HEK293 (cell line): ENCODE data around the gene PXMP2.

ENCODE experiments used
- FEZF1 ChIP-seq: fragments of 450-650 bp; formaldehyde crosslinking; IDR thresholded peaks from 2 replicates; pipeline ENCODE4 v1.5.1; 2016; ENCODE audit warnings: missing biosample characterization, missing genetic modification characterization
- HOXC10 ChIP-seq: sonication (generic); formaldehyde crosslinking; IDR thresholded peaks from 2 replicates; pipeline ENCODE4 v1.8.1; 2023; ENCODE audit warnings: mild to moderate bottlenecking, missing genetic modification reagents
- MYNN ChIP-seq: fragments of 450-650 bp; formaldehyde crosslinking; IDR thresholded peaks from 2 replicates; pipeline ENCODE4 v1.5.1; 2016; ENCODE audit warnings: missing biosample characterization, missing genetic modification characterization, borderline replicate concordance
- OSR2 ChIP-seq: fragments of 450-650 bp; formaldehyde crosslinking; IDR thresholded peaks from 2 replicates; pipeline ENCODE4 v1.5.1; 2016; ENCODE audit warnings: missing biosample characterization, missing genetic modification characterization
- WT1 ChIP-seq: fragments of 450-650 bp; formaldehyde crosslinking; IDR thresholded peaks from 2 replicates; pipeline ENCODE4 v1.5.1; 2016; ENCODE audit warnings: missing biosample characterization, missing genetic modification characterization
- ZFP41 ChIP-seq: fragments of 450-650 bp; formaldehyde crosslinking; IDR thresholded peaks from 2 replicates; pipeline ENCODE4 v1.5.1; 2016; ENCODE audit warnings: missing biosample characterization, missing genetic modification characterization, borderline replicate concordance
- ZNF138 ChIP-seq: fragments of 450-650 bp; formaldehyde crosslinking; IDR thresholded peaks from 2 replicates; pipeline ENCODE4 v1.5.1; 2016; ENCODE audit warnings: missing biosample characterization, missing genetic modification characterization, borderline replicate concordance
- ZNF157 ChIP-seq: fragments of 450-650 bp; formaldehyde crosslinking; IDR thresholded peaks from 2 replicates; pipeline ENCODE4 v1.5.1; 2016; ENCODE audit warnings: missing biosample characterization, missing genetic modification characterization
- ZNF202 ChIP-seq: fragments of 450-650 bp; formaldehyde crosslinking; IDR thresholded peaks from 2 replicates; pipeline ENCODE4 v1.5.1; 2016; ENCODE audit warnings: missing biosample characterization, missing genetic modification characterization, borderline replicate concordance
- ZNF211 ChIP-seq: fragments of 450-650 bp; formaldehyde crosslinking; IDR thresholded peaks from 2 replicates; pipeline ENCODE4 v1.5.1; 2016; ENCODE audit warnings: low read depth, missing biosample characterization, missing genetic modification characterization
- ZNF214 ChIP-seq: fragments of 450-650 bp; formaldehyde crosslinking; IDR thresholded peaks from 2 replicates; pipeline ENCODE4 v1.5.1; 2017; ENCODE audit warnings: missing biosample characterization, mild to moderate bottlenecking, missing genetic modification characterization, borderline replicate concordance
- ZNF223 ChIP-seq: fragments of 450-650 bp; formaldehyde crosslinking; IDR thresholded peaks from 2 replicates; pipeline ENCODE4 v1.5.1; 2016; ENCODE audit warnings: missing biosample characterization, missing genetic modification characterization
- ZNF266 ChIP-seq: fragments of 450-650 bp; formaldehyde crosslinking; IDR thresholded peaks from 2 replicates; pipeline ENCODE4 v1.5.1; 2016; ENCODE audit warnings: missing biosample characterization, missing genetic modification characterization, low read depth
- ZNF341 ChIP-seq: fragments of 450-650 bp; formaldehyde crosslinking; IDR thresholded peaks from 2 replicates; pipeline ENCODE4; 2016; ENCODE audit warnings: low read depth, missing biosample characterization, missing genetic modification characterization
- ZNF394 ChIP-seq: fragments of 450-650 bp; formaldehyde crosslinking; IDR thresholded peaks from 2 replicates; pipeline ENCODE4 v1.5.1; 2016; ENCODE audit warnings: missing biosample characterization, missing genetic modification characterization, mild to moderate bottlenecking, moderate library complexity, borderline replicate concordance
- ZNF473 ChIP-seq: fragments of 450-650 bp; formaldehyde crosslinking; IDR thresholded peaks from 2 replicates; pipeline ENCODE4 v1.5.1; 2017; ENCODE audit warnings: missing biosample characterization, missing genetic modification characterization
- ZNF558 ChIP-seq: fragments of 450-650 bp; formaldehyde crosslinking; IDR thresholded peaks from 2 replicates; pipeline ENCODE4 v1.5.1; 2016; ENCODE audit warnings: missing biosample characterization, missing genetic modification characterization
- ZNF600 ChIP-seq: fragments of 450-650 bp; formaldehyde crosslinking; IDR thresholded peaks from 2 replicates; pipeline ENCODE4 v1.5.1; 2016; ENCODE audit warnings: missing biosample characterization, missing genetic modification characterization
- ZNF677 ChIP-seq: fragments of 450-650 bp; IDR thresholded peaks from 2 replicates; pipeline ENCODE4 v1.5.0; 2018; ENCODE audit warnings: missing biosample characterization, mild to moderate bottlenecking, missing genetic modification characterization, moderate library complexity
- ZNF776 ChIP-seq: fragments of 450-650 bp; formaldehyde crosslinking; IDR thresholded peaks from 2 replicates; pipeline ENCODE4 v1.5.0; 2017; ENCODE audit warnings: missing biosample characterization, missing genetic modification characterization, borderline replicate concordance
- ZNF792 ChIP-seq: fragments of 450-650 bp; formaldehyde crosslinking; IDR thresholded peaks from 2 replicates; pipeline ENCODE4 v1.5.1; 2016; ENCODE audit warnings: missing biosample characterization, missing genetic modification characterization
- TF ChIP-seq, protein P1 (sequence below): fragments of 450-650 bp; formaldehyde crosslinking; IDR thresholded peaks from 2 replicates; pipeline ENCODE4 v1.5.1; 2016; ENCODE audit warnings: missing biosample characterization, missing genetic modification characterization
- TF ChIP-seq, protein P2 (sequence below): fragments of 450-650 bp; formaldehyde crosslinking; IDR thresholded peaks from 2 replicates; pipeline ENCODE4 v1.5.1; 2016; ENCODE audit warnings: missing biosample characterization, missing genetic modification characterization
- TF ChIP-seq, protein P3 (sequence below): fragments of 450-650 bp; IDR thresholded peaks from 2 replicates; pipeline ENCODE4 v1.5.1; 2018; ENCODE audit warnings: missing biosample characterization, mild to moderate bottlenecking, missing genetic modification characterization
- TF ChIP-seq, protein P4 (sequence below): fragments of 450-650 bp; formaldehyde crosslinking; IDR thresholded peaks from 2 replicates; pipeline ENCODE4 v1.5.1; 2017; ENCODE audit warnings: missing biosample characterization, mild to moderate bottlenecking, missing genetic modification characterization, moderate library complexity
- TF ChIP-seq, protein P5 (sequence below): fragments of 450-650 bp; formaldehyde crosslinking; IDR thresholded peaks from 2 replicates; pipeline ENCODE4 v1.5.1; 2016; ENCODE audit warnings: missing biosample characterization, missing genetic modification characterization, low read depth
- TF ChIP-seq, protein P6 (sequence below): fragments of 450-650 bp; formaldehyde crosslinking; IDR thresholded peaks from 2 replicates; pipeline ENCODE4 v1.5.1; 2016; ENCODE audit warnings: missing biosample characterization, missing genetic modification characterization, low read depth
- TF ChIP-seq, protein P7 (sequence below): fragments of 450-650 bp; formaldehyde crosslinking; IDR thresholded peaks from 2 replicates; pipeline ENCODE4 v1.5.1; 2016; ENCODE audit warnings: missing biosample characterization, missing genetic modification characterization

Gene PXMP2

DNA sequence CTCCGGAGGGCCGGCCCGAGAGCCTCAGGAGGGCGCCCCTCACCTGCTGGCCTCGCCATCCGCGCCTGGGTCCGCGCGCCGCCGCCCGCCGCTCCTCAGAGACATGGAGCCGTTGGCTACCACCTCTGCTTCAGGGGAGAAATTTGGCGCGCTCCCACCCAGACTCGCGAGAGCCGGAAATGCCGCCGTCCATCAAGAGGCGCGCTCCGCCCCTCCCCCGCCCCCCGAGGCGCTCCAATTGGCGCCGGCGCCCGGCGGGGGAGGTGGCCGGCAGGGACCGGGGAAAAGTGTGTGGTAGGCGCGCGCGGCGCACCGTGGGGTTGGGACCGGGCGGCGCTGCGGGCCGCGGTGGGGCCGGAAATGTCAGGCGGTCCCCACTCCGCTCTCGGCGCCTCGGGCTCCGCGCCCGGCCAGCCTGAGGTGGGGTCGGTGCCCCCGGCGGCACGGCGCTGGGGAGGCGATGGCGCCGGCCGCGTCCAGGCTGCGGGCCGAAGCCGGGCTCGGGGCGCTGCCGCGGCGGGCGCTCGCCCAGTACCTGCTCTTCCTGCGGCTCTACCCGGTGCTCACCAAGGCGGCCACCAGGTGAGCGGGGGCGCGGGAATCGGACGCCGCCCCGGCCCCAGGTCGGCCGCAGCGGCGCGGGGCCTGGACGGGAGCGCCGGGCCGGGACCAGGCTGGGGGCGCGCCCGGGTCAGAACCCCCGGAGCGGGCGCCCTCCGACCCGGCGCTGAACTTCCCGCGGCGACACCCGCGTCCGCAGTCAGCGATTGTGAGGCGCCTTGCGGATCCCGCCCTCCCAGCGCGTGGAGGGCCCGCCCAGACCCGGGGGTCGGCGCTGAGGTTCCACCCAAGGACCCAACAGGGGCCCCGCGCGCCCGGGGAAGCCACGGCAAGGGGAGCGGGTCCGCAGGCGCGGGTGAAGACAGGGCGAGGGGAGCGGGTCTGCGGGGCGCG, at the start of gene PXMP2, which contains the start of gene POLE (continued):
- TF ChIP-seq, protein P1, sequence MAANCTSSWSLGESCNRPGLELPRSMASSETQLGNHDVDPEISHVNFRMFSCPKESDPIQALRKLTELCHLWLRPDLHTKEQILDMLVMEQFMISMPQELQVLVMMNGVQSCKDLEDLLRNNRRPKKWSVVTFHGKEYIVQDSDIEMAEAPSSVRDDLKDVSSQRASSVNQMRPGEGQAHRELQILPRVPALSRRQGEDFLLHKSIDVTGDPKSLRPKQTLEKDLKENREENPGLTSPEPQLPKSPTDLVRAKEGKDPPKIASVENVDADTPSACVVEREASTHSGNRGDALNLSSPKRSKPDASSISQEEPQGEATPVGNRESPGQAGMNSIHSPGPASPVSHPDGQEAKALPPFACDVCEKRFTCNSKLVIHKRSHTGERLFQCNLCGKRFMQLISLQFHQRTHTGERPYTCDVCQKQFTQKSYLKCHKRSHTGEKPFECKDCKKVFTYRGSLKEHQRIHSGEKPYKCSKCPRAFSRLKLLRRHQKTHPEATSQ (tag by site-specific recombination): no peak
- no peak for TF ChIP-seq ZNF600 (tag by site-specific recombination)
- TF ChIP-seq, protein P2, sequence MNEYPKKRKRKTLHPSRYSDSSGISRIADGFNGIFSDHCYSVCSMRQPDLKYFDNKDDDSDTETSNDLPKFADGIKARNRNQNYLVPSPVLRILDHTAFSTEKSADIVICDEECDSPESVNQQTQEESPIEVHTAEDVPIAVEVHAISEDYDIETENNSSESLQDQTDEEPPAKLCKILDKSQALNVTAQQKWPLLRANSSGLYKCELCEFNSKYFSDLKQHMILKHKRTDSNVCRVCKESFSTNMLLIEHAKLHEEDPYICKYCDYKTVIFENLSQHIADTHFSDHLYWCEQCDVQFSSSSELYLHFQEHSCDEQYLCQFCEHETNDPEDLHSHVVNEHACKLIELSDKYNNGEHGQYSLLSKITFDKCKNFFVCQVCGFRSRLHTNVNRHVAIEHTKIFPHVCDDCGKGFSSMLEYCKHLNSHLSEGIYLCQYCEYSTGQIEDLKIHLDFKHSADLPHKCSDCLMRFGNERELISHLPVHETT (tag by site-specific recombination): no peak
- TF ChIP-seq, protein P3, sequence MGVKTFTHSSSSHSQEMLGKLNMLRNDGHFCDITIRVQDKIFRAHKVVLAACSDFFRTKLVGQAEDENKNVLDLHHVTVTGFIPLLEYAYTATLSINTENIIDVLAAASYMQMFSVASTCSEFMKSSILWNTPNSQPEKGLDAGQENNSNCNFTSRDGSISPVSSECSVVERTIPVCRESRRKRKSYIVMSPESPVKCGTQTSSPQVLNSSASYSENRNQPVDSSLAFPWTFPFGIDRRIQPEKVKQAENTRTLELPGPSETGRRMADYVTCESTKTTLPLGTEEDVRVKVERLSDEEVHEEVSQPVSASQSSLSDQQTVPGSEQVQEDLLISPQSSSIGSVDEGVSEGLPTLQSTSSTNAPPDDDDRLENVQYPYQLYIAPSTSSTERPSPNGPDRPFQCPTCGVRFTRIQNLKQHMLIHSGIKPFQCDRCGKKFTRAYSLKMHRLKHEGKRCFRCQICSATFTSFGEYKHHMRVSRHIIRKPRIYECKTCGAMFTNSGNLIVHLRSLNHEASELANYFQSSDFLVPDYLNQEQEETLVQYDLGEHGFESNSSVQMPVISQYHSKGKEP (tag by site-specific recombination): peak; percentile 72; the same call in 1 of the 2 replicates
- TF ChIP-seq ZNF792 (tag by site-specific recombination): no peak
- no peak for TF ChIP-seq ZNF157 (tag by site-specific recombination)
- no peak for TF ChIP-seq ZFP41
- no peak for TF ChIP-seq HOXC10
- TF ChIP-seq ZNF202 (tag by site-specific recombination): no peak
- TF ChIP-seq, protein P4, sequence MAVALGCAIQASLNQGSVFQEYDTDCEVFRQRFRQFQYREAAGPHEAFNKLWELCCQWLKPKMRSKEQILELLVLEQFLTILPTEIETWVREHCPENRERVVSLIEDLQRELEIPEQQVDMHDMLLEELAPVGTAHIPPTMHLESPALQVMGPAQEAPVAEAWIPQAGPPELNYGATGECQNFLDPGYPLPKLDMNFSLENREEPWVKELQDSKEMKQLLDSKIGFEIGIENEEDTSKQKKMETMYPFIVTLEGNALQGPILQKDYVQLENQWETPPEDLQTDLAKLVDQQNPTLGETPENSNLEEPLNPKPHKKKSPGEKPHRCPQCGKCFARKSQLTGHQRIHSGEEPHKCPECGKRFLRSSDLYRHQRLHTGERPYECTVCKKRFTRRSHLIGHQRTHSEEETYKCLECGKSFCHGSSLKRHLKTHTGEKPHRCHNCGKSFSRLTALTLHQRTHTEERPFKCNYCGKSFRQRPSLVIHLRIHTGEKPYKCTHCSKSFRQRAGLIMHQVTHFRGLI: 0 out of 2 replicates have a peak, but pooled peaks have one; percentile 15
- no peak for TF ChIP-seq MYNN (tag by site-specific recombination)
- TF ChIP-seq ZNF677 (tag by site-specific recombination): no peak
- TF ChIP-seq, protein P5, sequence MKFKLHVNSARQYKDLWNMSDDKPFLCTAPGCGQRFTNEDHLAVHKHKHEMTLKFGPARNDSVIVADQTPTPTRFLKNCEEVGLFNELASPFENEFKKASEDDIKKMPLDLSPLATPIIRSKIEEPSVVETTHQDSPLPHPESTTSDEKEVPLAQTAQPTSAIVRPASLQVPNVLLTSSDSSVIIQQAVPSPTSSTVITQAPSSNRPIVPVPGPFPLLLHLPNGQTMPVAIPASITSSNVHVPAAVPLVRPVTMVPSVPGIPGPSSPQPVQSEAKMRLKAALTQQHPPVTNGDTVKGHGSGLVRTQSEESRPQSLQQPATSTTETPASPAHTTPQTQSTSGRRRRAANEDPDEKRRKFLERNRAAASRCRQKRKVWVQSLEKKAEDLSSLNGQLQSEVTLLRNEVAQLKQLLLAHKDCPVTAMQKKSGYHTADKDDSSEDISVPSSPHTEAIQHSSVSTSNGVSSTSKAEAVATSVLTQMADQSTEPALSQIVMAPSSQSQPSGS (tag by site-specific recombination): no peak
- TF ChIP-seq ZNF473 (tag by site-specific recombination): no peak
- no peak for TF ChIP-seq ZNF776 (tag by site-specific recombination)
- no peak for TF ChIP-seq ZNF266 (tag by site-specific recombination)
- no peak; the same call in 1 of the 2 replicates for TF ChIP-seq OSR2 (tag by site-specific recombination)
- no peak for TF ChIP-seq ZNF394 (tag by site-specific recombination)
- TF ChIP-seq, protein P6, sequence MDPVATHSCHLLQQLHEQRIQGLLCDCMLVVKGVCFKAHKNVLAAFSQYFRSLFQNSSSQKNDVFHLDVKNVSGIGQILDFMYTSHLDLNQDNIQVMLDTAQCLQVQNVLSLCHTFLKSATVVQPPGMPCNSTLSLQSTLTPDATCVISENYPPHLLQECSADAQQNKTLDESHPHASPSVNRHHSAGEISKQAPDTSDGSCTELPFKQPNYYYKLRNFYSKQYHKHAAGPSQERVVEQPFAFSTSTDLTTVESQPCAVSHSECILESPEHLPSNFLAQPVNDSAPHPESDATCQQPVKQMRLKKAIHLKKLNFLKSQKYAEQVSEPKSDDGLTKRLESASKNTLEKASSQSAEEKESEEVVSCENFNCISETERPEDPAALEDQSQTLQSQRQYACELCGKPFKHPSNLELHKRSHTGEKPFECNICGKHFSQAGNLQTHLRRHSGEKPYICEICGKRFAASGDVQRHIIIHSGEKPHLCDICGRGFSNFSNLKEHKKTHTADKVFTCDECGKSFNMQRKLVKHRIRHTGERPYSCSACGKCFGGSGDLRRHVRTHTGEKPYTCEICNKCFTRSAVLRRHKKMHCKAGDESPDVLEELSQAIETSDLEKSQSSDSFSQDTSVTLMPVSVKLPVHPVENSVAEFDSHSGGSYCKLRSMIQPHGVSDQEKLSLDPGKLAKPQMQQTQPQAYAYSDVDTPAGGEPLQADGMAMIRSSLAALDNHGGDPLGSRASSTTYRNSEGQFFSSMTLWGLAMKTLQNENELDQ (tag by site-specific recombination): no peak
- no peak for TF ChIP-seq FEZF1 (tag by site-specific recombination)
- no peak for TF ChIP-seq ZNF214 (tag by site-specific recombination)
- no peak for TF ChIP-seq ZNF223 (tag by site-specific recombination)
- no peak for TF ChIP-seq ZNF211 (tag by site-specific recombination)
- no peak for TF ChIP-seq ZNF138
- TF ChIP-seq, protein P7, sequence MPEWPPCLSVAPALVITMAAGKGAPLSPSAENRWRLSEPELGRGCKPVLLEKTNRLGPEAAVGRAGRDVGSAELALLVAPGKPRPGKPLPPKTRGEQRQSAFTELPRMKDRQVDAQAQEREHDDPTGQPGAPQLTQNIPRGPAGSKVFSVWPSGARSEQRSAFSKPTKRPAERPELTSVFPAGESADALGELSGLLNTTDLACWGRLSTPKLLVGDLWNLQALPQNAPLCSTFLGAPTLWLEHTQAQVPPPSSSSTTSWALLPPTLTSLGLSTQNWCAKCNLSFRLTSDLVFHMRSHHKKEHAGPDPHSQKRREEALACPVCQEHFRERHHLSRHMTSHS: no peak
- peak; percentile 18; the same call in 1 of the 2 replicates for TF ChIP-seq WT1 (tag by site-specific recombination)
- TF ChIP-seq ZNF341 (tag by site-specific recombination): peak; percentile 58
- no peak for TF ChIP-seq ZNF558 (tag by site-specific recombination)
